Choroid plexus epithelial cell (primary cell): ENCODE measurements around the gene ARHGEF11.

Experiments
- DNase-seq: peaks from one replicate; pipeline ENCODE4 v3.0.0-alpha.2; 2010; ENCODE audit warnings: low read depth
- H3K4me3 ChIP-seq: 2 replicates; pipeline ENCODE4 v1.5.1; 2011; ENCODE audit warnings: low read depth, mild to moderate bottlenecking, control low read depth, low read length, moderate library complexity
- TF ChIP-seq, protein P1 (sequence below): conservative IDR thresholded peaks from 2 replicates; pipeline ENCODE4 v1.5.1; 2011; ENCODE audit warnings: low read depth, mild to moderate bottlenecking, control low read depth, inconsistent platforms, low read length, moderate library complexity

Gene ARHGEF11

GRCh38 chr1:156887317-156887716 lies 158.2 kb downstream of the ARHGEF11 start:
- no peak overlapping the region for H3K4me3 ChIP-seq
- DNase-seq: no peak
- TF ChIP-seq, protein P1, sequence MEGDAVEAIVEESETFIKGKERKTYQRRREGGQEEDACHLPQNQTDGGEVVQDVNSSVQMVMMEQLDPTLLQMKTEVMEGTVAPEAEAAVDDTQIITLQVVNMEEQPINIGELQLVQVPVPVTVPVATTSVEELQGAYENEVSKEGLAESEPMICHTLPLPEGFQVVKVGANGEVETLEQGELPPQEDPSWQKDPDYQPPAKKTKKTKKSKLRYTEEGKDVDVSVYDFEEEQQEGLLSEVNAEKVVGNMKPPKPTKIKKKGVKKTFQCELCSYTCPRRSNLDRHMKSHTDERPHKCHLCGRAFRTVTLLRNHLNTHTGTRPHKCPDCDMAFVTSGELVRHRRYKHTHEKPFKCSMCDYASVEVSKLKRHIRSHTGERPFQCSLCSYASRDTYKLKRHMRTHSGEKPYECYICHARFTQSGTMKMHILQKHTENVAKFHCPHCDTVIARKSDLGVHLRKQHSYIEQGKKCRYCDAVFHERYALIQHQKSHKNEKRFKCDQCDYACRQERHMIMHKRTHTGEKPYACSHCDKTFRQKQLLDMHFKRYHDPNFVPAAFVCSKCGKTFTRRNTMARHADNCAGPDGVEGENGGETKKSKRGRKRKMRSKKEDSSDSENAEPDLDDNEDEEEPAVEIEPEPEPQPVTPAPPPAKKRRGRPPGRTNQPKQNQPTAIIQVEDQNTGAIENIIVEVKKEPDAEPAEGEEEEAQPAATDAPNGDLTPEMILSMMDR: no peak

- no peak overlapping the region for H3K4me3 ChIP-seq
- no peak for DNase-seq
- TF ChIP-seq, protein P1: no peak
These were observed 158.8 kb downstream of the ARHGEF11 start for GRCh38 chr1:156886583-156887281.

GRCh38 chr1:156885880-156886355 lies 159.6 kb downstream of the ARHGEF11 start:
- TF ChIP-seq, protein P1: no peak
- no peak overlapping the region for H3K4me3 ChIP-seq
- no peak for DNase-seq

DNA sequence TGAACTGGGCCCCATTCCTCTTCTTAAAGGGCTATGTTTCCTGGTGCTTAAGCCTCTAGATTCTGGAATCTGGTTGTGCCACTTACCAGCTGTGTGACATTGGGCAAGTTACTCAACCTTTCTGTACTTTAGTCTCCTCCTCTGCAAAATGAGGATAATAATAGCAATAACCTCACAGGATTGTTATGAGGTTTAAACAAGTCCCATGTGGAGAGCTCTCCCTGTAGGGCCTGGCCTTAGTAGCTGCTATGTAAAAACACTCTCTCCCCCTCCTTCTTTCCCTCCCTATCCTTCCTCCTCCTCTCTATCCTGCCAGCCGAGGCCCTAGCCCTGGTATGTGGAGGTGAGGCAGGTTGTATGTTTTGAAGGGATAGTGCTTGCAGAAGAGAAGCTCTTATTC lies 160.2 kb downstream of the ARHGEF11 start:
- no peak overlapping the region for H3K4me3 ChIP-seq
- TF ChIP-seq, protein P1: no peak
- DNase-seq: peak; percentile 52
